GM18519 (cell line): ENCODE results near the gene NCAPH2.
A peak's percentile ranks its signal among the peaks of the same experiment; 100 is the strongest.

Experiments used
- ATAC-seq: cut with Tn5 transposase; IDR thresholded peaks from one replicate; pipeline ENCODE4 v1.9.1; 2021; ENCODE audit warnings: mild to moderate bottlenecking, moderate library complexity; ENCODE audit not compliant: unreplicated experiment, low FRiP score

The NCAPH2 gene

GRCh38 chr22:50545522-50546325, 37.7 kb downstream of the NCAPH2 start, which contains the start of gene KLHDC7B:
TSS of gene KLHDC7B (plus strand) at chr22:50545899. CDS start at chr22:50546244, 345 bp downstream.
- ATAC-seq, result no peak

- no peak for ATAC-seq
Measured at GRCh38 chr22:50546326-50547262, 38.6 kb downstream of the NCAPH2 start.

- ATAC-seq, result no peak
Measured at GRCh38 chr22:50547263-50547985, 39.4 kb downstream of the NCAPH2 start.

- ATAC-seq, result no peak
Measured at GRCh38 chr22:50548040-50548920, 40.3 kb downstream of the NCAPH2 start.

- ATAC-seq, result no peak
Measured at GRCh38 chr22:50548921-50549790, 41.1 kb downstream of the NCAPH2 start.

- ATAC-seq, result no peak
Measured at GRCh38 chr22:50550395-50550794, 42.4 kb downstream of the NCAPH2 start.

GRCh38 chr22:50551160-50551752, 43.2 kb downstream of the NCAPH2 start:
- no peak for ATAC-seq

GRCh38 chr22:50553310-50553709, 45.3 kb downstream of the NCAPH2 start:
- ATAC-seq, result no peak

GRCh38 chr22:50556703-50557102, 48.7 kb downstream of the NCAPH2 start:
- no peak for ATAC-seq

- no peak for ATAC-seq
Measured at GRCh38 chr22:50560034-50560433, 52.0 kb downstream of the NCAPH2 start.

GRCh38 chr22:50561401-50562358, 53.7 kb downstream of the NCAPH2 start:
- ATAC-seq, result no peak

- peak; percentile 82 for ATAC-seq
Measured at GRCh38 chr22:50562523-50563412, 54.7 kb downstream of the NCAPH2 start, which contains the start of gene SYCE3. TSS of gene SYCE3 (minus strand) at chr22:50562919. CDS start at chr22:50556405, 6,514 bp downstream.

GRCh38 chr22:50563413-50564160, 55.6 kb downstream of the NCAPH2 start:
- ATAC-seq, result no peak

GRCh38 chr22:50564289-50564688, 56.3 kb downstream of the NCAPH2 start:
- no peak for ATAC-seq

- no peak for ATAC-seq
Measured at GRCh38 chr22:50567721-50568252, 59.8 kb downstream of the NCAPH2 start.
